ENCODE results near the gene NELL2. TPM values are rescaled to one million over a fixed set of nuclear protein-coding genes. Genes with fewer than 3 reads are reported as not detected.
"Not testable (repeated sequence)": the region's sequence is repeated elsewhere in the genome, so short reads cannot be mapped to it uniquely, and the experiment has no call there.

Gene NELL2
- total and polyA plus RNA-seq, 2 experiments from 2014 or later, result not detected

DNA sequence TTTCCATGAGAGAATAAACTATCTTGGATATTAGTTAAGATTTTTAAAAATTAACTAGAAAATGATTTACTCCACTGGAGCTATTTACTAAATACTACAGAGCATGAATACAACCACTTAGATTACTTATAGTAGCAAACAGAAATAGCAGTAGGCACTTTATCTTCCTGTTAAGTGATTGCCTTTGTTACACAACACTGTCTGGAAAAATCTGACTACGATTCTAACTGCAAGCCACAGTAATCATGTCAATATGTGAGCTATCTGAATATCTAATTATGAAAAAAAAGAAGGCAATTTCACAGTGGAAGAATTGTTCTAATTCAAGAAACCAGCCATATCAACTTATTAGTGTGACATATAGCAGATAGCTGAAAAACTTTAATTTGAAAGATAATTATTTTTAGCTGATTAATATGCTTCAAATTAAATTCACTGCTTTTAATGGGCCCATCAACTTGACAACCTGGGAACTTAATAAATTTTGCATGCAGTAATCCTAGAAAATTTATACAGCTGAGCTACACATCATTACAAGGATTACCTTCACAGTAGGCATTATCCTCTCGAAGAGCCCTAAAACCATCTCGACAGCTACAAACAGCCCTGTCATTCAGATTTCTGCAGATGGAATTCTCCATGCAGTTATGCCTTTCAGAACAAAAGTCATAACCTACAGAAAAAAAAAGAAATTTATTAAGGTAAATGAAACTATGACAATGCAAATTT, 172.8 kb downstream of the NELL2 start:
- no peak for TF ChIP-seq EZH2phosphoT487 (IDR thresholded peaks at IDR 0.05; ENCODE audit: insufficient read depth, low read depth)
- TF ChIP-seq EZH2 (IDR thresholded peaks at IDR 0.05; ENCODE audit: insufficient read depth, poor library complexity, severe bottlenecking), result no peak
- H3K27me3 ChIP-seq (replicated peaks; ENCODE audit: insufficient read depth), result no peaks in the 10 kb centered on the region
- no peaks in the 10 kb centered on the region for H4K20me1 ChIP-seq (ENCODE audit: insufficient read depth)

DNA sequence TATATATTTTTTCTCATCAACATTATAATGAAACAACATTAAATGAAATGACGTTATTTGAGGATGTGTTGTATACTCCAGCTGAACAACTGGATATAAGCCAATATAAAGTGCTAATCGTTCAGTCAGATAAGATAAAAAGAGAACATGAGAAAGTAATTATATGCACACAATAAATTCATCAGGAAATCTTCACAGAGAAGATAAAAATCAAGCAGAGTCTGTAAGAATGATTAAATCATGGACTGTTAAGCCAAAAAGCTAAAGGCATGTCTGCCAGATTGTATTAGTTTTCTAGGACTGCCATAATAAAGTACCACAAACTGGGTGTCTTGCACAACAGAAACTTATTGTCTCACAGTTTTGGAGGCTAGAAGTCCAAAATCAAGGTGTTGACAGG, 178.6 kb downstream of the NELL2 start:
- no peaks in the 10 kb centered on the region for H3K9me2 ChIP-seq (ENCODE audit: insufficient read depth)
- no peak overlapping the region for H3K4me2 ChIP-seq (ENCODE audit: unreplicated experiment)
- DNase-seq, result no peak
- H3K27me3 ChIP-seq (replicated peaks; ENCODE audit: insufficient read depth), result no peaks in the 10 kb centered on the region
- H3K36me3 ChIP-seq (ENCODE audit: low read depth), result no peaks in the 10 kb centered on the region
- TF ChIP-seq EZH2 (IDR thresholded peaks at IDR 0.05; ENCODE audit: insufficient read depth, poor library complexity, severe bottlenecking), result no peak
- TF ChIP-seq EZH2phosphoT487 (IDR thresholded peaks at IDR 0.05; ENCODE audit: insufficient read depth, low read depth), result no peak
- H3K9me3 ChIP-seq (ENCODE audit: low read depth), result no peaks in the 10 kb centered on the region
- H3K4me1 ChIP-seq (ENCODE audit: insufficient read depth), result no peaks in the 10 kb centered on the region
- no peaks in the 10 kb centered on the region for H3K79me2 ChIP-seq (ENCODE audit: insufficient read depth)
- in situ Hi-C loops (cut with MboI), result no loop called here
- H3K27ac ChIP-seq, result no peak overlapping the region
- no peak overlapping the region for H2AFZ ChIP-seq
- no peaks in the 10 kb centered on the region for H3F3A ChIP-seq (ENCODE audit: insufficient read depth)
- no peak overlapping the region for H3K4me3 ChIP-seq
- no peak overlapping the region for H3K9ac ChIP-seq
- no peaks in the 10 kb centered on the region for H4K20me1 ChIP-seq (ENCODE audit: insufficient read depth)
- WGBS, 2 experiments (ENCODE audit: low coverage in 1 of 2, low lambda C conversion rate in 2 of 2, missing lambda C conversion rate in 2 of 2), result 6 to 8% methylated on average over 2 of the region's 2 CpGs

More for the DNA sequence above, 172.8 kb downstream of the NELL2 start:
- Histone ChIP-seq H3K4me2 (ENCODE audit: unreplicated experiment) (no peak overlapping the region), H3F3A (ENCODE audit: insufficient read depth) (no peaks in the 10 kb centered on the region), H3K9me2 (ENCODE audit: insufficient read depth) (no peaks in the 10 kb centered on the region), H3K9me3 (ENCODE audit: low read depth) (no peaks in the 10 kb centered on the region), H3K27ac (no peak overlapping the region), H3K4me1 (ENCODE audit: insufficient read depth) (no peaks in the 10 kb centered on the region), H3K79me2 (ENCODE audit: insufficient read depth) (no peaks in the 10 kb centered on the region), H3K4me3 (no peak overlapping the region), H3K36me3 (ENCODE audit: low read depth) (no peaks in the 10 kb centered on the region), H3K9ac (no peak overlapping the region), H2AFZ (no peak overlapping the region)
- WGBS, 2 experiments (ENCODE audit: low coverage in 1 of 2, low lambda C conversion rate in 2 of 2, missing lambda C conversion rate in 2 of 2), result 22 to 23% methylated on average over 3 of the region's 3 CpGs
- in situ Hi-C loops (cut with MboI), result no loop called here
- DNase-seq, result no peak

DNA sequence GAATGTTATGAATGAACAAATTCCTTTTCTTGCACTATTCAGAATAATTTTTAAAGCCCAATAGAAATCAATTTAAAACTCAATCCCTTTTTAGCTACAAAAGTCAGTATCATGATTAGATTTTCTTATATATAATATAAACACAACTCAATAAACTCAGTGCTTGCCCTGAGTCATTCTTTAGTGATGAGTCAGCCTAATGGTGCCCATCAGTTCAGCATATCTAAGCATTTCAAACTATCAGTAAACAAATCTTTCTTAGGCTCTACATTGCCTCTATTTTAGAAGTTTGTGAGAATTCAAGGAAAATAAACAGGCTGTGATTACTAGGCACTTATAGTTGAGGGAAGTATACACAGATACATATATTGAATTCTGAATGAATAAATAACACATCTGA, 179.6 kb downstream of the NELL2 start:
- Histone ChIP-seq H3K79me2 (ENCODE audit: insufficient read depth) (no peaks in the 10 kb centered on the region), H3K4me1 (ENCODE audit: insufficient read depth) (no peaks in the 10 kb centered on the region), H3K4me2 (ENCODE audit: unreplicated experiment) (no peak overlapping the region), H3K9me3 (ENCODE audit: low read depth) (no peaks in the 10 kb centered on the region), H2AFZ (no peak overlapping the region), H3K27ac (no peak overlapping the region), H3K9me2 (ENCODE audit: insufficient read depth) (no peaks in the 10 kb centered on the region), H3K27me3 (replicated peaks; ENCODE audit: insufficient read depth) (no peaks in the 10 kb centered on the region), H3K4me3 (no peak overlapping the region), H3K36me3 (ENCODE audit: low read depth) (no peaks in the 10 kb centered on the region), H3F3A (ENCODE audit: insufficient read depth) (no peaks in the 10 kb centered on the region), H3K9ac (no peak overlapping the region), H4K20me1 (ENCODE audit: insufficient read depth) (no peaks in the 10 kb centered on the region)
- TF ChIP-seq EZH2phosphoT487 (IDR thresholded peaks at IDR 0.05; ENCODE audit: insufficient read depth, low read depth) (no peak), EZH2 (IDR thresholded peaks at IDR 0.05; ENCODE audit: insufficient read depth, poor library complexity, severe bottlenecking) (no peak)
- DNase-seq, result no peak
- in situ Hi-C loops (cut with MboI), result no loop called here

DNA sequence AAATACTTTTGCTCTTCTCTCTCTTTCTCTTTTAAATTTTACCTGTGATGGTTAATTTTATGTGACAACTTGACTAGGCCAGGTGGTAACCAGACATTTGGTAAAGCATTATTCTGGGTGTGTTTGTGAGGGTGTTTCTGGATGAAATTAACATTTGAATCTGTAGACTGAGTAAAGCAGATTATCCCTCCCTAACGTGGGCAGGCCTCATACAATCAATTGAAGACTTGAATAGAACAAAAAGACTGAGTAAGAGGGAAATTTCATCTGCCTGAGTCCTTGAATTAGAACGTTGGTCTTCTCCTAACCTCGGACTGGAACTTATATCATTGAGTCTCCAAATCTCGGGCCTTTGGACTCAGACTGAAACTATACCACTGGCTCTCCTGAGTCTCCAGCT, 182.1 kb downstream of the NELL2 start:
- H3K4me1 ChIP-seq (ENCODE audit: insufficient read depth), result no peaks in the 10 kb centered on the region
- no peak overlapping the region for H3K27ac ChIP-seq
- no peak overlapping the region for H3K4me3 ChIP-seq
- DNase-seq, result no peak
- in situ Hi-C loops (cut with MboI), result no loop called here
- H3F3A ChIP-seq (ENCODE audit: insufficient read depth), result no peaks in the 10 kb centered on the region
- H3K27me3 ChIP-seq (replicated peaks; ENCODE audit: insufficient read depth), result no peaks in the 10 kb centered on the region
- no peaks in the 10 kb centered on the region for H3K79me2 ChIP-seq (ENCODE audit: insufficient read depth)
- H3K9me3 ChIP-seq (ENCODE audit: low read depth), result no peaks in the 10 kb centered on the region
- no peaks in the 10 kb centered on the region for H3K9me2 ChIP-seq (ENCODE audit: insufficient read depth)
- H3K4me2 ChIP-seq (ENCODE audit: unreplicated experiment), result no peak overlapping the region
- no peaks in the 10 kb centered on the region for H3K36me3 ChIP-seq (ENCODE audit: low read depth)
- no peak overlapping the region for H2AFZ ChIP-seq
- H3K9ac ChIP-seq, result no peak overlapping the region
- WGBS, 2 experiments (ENCODE audit: low coverage in 1 of 2, low lambda C conversion rate in 2 of 2, missing lambda C conversion rate in 2 of 2), result 13 to 18% methylated on average over 4 of the region's 4 CpGs
- H4K20me1 ChIP-seq (ENCODE audit: insufficient read depth), result no peaks in the 10 kb centered on the region
- TF ChIP-seq EZH2 (IDR thresholded peaks at IDR 0.05; ENCODE audit: insufficient read depth, poor library complexity, severe bottlenecking), result no peak
- TF ChIP-seq EZH2phosphoT487 (IDR thresholded peaks at IDR 0.05; ENCODE audit: insufficient read depth, low read depth), result no peak

DNA sequence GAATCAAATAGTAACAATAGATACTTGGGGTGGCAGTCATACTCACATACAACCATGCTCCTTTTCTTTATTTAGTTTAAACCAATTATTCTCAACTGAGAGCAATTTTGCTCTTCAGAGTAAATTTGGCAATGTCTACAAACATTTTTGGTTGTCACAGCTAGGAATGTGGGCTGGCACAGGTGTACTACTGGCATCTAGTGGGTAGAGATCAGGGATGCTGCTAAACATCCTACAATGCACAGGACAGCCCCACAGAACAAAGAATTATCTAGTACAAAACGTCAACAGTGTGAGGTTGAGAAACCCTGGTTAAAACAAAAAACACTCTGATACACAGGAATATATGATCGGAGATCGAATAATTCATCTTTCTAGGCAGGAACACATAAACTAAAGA, 186.5 kb downstream of the NELL2 start:
- Histone ChIP-seq H3K27ac (no peak overlapping the region), H3K36me3 (ENCODE audit: low read depth) (no peaks in the 10 kb centered on the region), H3K9me3 (ENCODE audit: low read depth) (no peaks in the 10 kb centered on the region), H3F3A (ENCODE audit: insufficient read depth) (no peaks in the 10 kb centered on the region), H4K20me1 (ENCODE audit: insufficient read depth) (no peaks in the 10 kb centered on the region), H3K4me3 (no peak overlapping the region), H3K9me2 (ENCODE audit: insufficient read depth) (no peaks in the 10 kb centered on the region), H3K79me2 (ENCODE audit: insufficient read depth) (no peaks in the 10 kb centered on the region), H2AFZ (no peak overlapping the region), H3K4me2 (ENCODE audit: unreplicated experiment) (no peak overlapping the region), H3K4me1 (ENCODE audit: insufficient read depth) (no peaks in the 10 kb centered on the region), H3K9ac (no peak overlapping the region), H3K27me3 (replicated peaks; ENCODE audit: insufficient read depth) (no peaks in the 10 kb centered on the region)
- 38 to 45% methylated on average over 3 of the region's 3 CpGs for WGBS, 2 experiments (ENCODE audit: low coverage in 1 of 2, low lambda C conversion rate in 2 of 2, missing lambda C conversion rate in 2 of 2)
- TF ChIP-seq EZH2 (IDR thresholded peaks at IDR 0.05; ENCODE audit: insufficient read depth, poor library complexity, severe bottlenecking), result no peak
- no peak for TF ChIP-seq EZH2phosphoT487 (IDR thresholded peaks at IDR 0.05; ENCODE audit: insufficient read depth, low read depth)
- in situ Hi-C loops (cut with MboI), result no loop called here
- no peak for DNase-seq

DNA sequence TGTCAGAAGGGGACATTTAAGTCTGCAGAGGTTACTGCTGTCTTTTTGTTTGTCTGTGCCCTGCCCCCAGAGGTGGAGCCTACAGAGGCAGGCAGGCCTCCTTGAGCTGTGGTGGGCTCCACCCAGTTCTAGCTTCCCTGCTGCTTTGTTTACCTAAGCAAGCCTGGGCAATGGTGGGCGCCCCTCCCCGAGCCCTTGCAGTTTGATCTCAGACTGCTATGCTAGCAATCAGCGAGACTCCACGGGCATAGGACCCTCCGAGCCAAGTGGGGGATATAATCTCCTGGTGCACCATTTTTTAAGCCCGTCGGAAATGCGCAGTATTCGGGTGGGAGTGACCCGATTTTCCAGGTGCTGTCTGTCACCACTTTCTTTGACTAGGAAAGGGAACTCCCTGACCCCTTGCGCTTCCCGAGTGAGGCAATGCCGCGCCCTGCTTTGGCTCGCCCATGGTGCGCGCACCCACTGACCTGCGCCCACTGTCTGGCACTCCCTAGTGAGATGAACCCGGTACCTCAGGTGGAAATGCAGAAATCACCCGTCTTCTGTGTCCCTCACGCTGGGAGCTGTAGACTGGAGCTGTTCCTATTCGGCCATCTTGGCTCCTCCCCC, 189.2 kb downstream of the NELL2 start:
- WGBS, 2 experiments (ENCODE audit: low coverage in 1 of 2, low lambda C conversion rate in 2 of 2, missing lambda C conversion rate in 2 of 2), result 56 to 67% methylated on average over 22 of the region's 22 CpGs
- not testable (repeated sequence) for H3K9me2 ChIP-seq (ENCODE audit: insufficient read depth)

More for the DNA sequence above, 189.2 kb downstream of the NELL2 start:
- H3F3A ChIP-seq (ENCODE audit: insufficient read depth); H3K79me2 ChIP-seq (ENCODE audit: insufficient read depth); DNase-seq; H3K9ac ChIP-seq; H3K27ac ChIP-seq; H4K20me1 ChIP-seq (ENCODE audit: insufficient read depth); in situ Hi-C loops (cut with MboI); H3K4me2 ChIP-seq (ENCODE audit: unreplicated experiment); H3K4me1 ChIP-seq (ENCODE audit: insufficient read depth); H3K4me3 ChIP-seq; H3K27me3 ChIP-seq (replicated peaks; ENCODE audit: insufficient read depth); H3K9me3 ChIP-seq (ENCODE audit: low read depth); H2AFZ ChIP-seq; H3K36me3 ChIP-seq (ENCODE audit: low read depth): not testable (repeated sequence)
